ENCODE data around the gene NCOA7.

GRCh38 chr6:125869427-125869826 is 78.7 kb downstream of the NCOA7 start:
- TF ChIP-seq CTCF (IDR thresholded peaks at IDR 0.05) (no peak), POLR2A (IDR thresholded peaks at IDR 0.05) (no peak)
